Ectodermal cell (in vitro differentiated cells): ENCODE data around the gene RRBP1.

Source experiments
- H3K27ac ChIP-seq: 2 replicates; pipeline ENCODE4 v1.7.0; 2013; ENCODE audit warnings: mild to moderate bottlenecking, low read depth, low read length; ENCODE audit not compliant: insufficient read depth, poor library complexity, severe bottlenecking
- H3K27me3 ChIP-seq: 2 replicates; pipeline ENCODE4 v1.7.0; 2013; ENCODE audit warnings: mild to moderate bottlenecking, low read length; ENCODE audit not compliant: insufficient read depth, control insufficient read depth, poor library complexity, severe bottlenecking
- H3K36me3 ChIP-seq: one replicate; pipeline ENCODE4 v1.7.0; 2013; ENCODE audit warnings: low read length; ENCODE audit not compliant: control insufficient read depth, insufficient read depth
- H3K4me1 ChIP-seq: one replicate; pipeline ENCODE4 v1.7.0; 2013; ENCODE audit warnings: low read length; ENCODE audit not compliant: control insufficient read depth, insufficient read depth
- H3K4me3 ChIP-seq: 2 replicates; pipeline ENCODE4 v1.7.0; 2013; ENCODE audit warnings: low read depth, low read length, control low read depth; ENCODE audit not compliant: insufficient read depth
- H3K9me3 ChIP-seq: 2 replicates; pipeline ENCODE4 v1.7.0; 2013; ENCODE audit warnings: mild to moderate bottlenecking, low read length, moderate library complexity; ENCODE audit not compliant: control insufficient read depth
- WGBS, 2 experiments: methylation state at CpG; one replicate each; pipeline ENCODE4 v1.1.7; 2013; ENCODE audit warnings: missing lambda C conversion rate in 2 of 2; 5-methylcytosine and 5-hydroxymethylcytosine counted together

The RRBP1 gene

GRCh38 chr20:17674722-17675518 lies 7.1 kb downstream of the RRBP1 start:
- H3K4me1 ChIP-seq: peaks cover 6% of the 10 kb centered on the region
- 95 to 99% methylated on average over 9 of the region's 9 CpGs for WGBS, 2 experiments
- no peak overlapping the region for H3K27ac ChIP-seq
- no peak overlapping the region for H3K4me3 ChIP-seq
- no peaks in the 10 kb centered on the region for H3K27me3 ChIP-seq
- H3K36me3 ChIP-seq: no peaks in the 10 kb centered on the region
- no peaks in the 10 kb centered on the region for H3K9me3 ChIP-seq

GRCh38 chr20:17673084-17673483 lies 9.0 kb downstream of the RRBP1 start:
- no peak overlapping the region for H3K4me3 ChIP-seq
- H3K27ac ChIP-seq: no peak overlapping the region
- no peaks in the 10 kb centered on the region for H3K4me1 ChIP-seq
- no peaks in the 10 kb centered on the region for H3K27me3 ChIP-seq
- no peaks in the 10 kb centered on the region for H3K36me3 ChIP-seq
- H3K9me3 ChIP-seq: no peaks in the 10 kb centered on the region
- 94 to 98% methylated on average over 6 to 7 of the region's 7 CpGs for WGBS, 2 experiments

DNA sequence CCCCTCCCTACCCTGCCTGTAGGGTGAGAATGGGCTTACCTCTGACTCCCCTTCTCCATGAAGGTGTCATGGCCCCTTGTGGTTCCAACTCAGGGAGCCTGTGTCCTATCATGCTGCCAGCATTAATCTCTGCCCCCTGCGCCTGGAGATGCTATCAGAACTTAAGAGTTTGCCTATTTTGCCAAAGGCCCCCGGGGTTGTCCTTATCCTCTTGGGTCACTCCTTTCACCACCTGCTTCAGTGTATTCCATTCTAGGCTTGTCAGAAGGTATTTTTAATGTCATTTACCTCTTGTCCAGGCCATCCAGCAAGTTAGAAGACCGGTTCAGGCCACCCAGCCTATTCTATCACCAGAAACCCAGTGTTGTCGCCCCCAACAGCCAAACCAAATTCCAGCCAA lies 10.5 kb downstream of the RRBP1 start:
- no peaks in the 10 kb centered on the region for H3K9me3 ChIP-seq
- no peaks in the 10 kb centered on the region for H3K4me1 ChIP-seq
- H3K4me3 ChIP-seq: no peak overlapping the region
- no peaks in the 10 kb centered on the region for H3K27me3 ChIP-seq
- H3K36me3 ChIP-seq: no peaks in the 10 kb centered on the region
- H3K27ac ChIP-seq: no peak overlapping the region
- 82 to 85% methylated on average over 4 of the region's 4 CpGs for WGBS, 2 experiments

- Histone ChIP-seq H3K27me3 (no peaks in the 10 kb centered on the region), H3K36me3 (no peaks in the 10 kb centered on the region), H3K4me3 (no peak overlapping the region), H3K27ac (no peak overlapping the region), H3K9me3 (no peaks in the 10 kb centered on the region), H3K4me1 (no peaks in the 10 kb centered on the region)
- 83 to 93% methylated on average over 1 of the region's 1 CpG for WGBS, 2 experiments
Measured at GRCh38 chr20:17671011-17671410, 11.0 kb downstream of the RRBP1 start.

- no peaks in the 10 kb centered on the region for H3K9me3 ChIP-seq
- H3K4me1 ChIP-seq: peaks cover 1% of the 10 kb centered on the region
- no peak overlapping the region for H3K4me3 ChIP-seq
- 93 to 95% methylated on average over 12 of the region's 12 CpGs for WGBS, 2 experiments
- H3K36me3 ChIP-seq: no peaks in the 10 kb centered on the region
- H3K27ac ChIP-seq: no peak overlapping the region
- no peaks in the 10 kb centered on the region for H3K27me3 ChIP-seq
Measured at GRCh38 chr20:17669306-17669931, 12.6 kb downstream of the RRBP1 start.

DNA sequence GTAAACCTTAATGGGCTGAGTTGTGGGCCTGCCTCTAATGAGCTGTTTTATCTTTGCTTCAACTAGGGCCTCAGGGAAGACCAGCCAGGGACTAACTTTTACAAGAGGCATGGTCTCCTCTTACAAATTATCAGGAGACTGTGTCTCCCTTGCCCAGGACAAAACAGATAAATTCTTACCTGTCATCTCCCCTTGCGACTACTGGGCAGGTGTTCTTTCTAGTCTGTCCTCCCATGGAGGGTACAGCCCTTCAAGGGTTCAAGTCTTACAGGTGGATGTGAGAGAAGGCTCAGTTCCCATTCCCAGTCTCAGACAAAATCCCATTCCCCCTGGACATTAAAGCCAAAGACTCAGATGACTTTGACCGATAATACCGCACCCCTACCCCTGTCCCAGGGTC lies 13.6 kb downstream of the RRBP1 start:
- 95 to 99% methylated on average over 3 of the region's 3 CpGs for WGBS, 2 experiments
- H3K27ac ChIP-seq: no peak overlapping the region
- H3K9me3 ChIP-seq: no peaks in the 10 kb centered on the region

DNA sequence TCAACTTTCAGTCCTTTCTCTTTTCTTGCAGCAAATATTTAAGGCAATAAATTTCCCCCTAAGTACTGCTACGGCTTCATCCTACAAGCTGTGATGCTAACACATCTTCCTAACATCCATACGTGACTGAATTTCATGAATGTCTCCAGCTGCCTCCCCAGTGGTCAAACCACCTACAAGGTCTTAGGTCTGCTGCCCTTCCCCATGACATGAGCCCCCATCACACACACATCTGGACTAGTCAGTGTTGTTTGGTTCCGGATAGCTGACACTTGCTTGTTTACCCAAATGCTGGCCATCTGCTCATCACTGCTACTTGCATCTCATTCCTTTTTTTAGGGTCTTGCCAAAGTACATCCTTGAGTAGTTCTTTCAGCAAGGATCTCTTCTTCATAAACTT lies 14.6 kb downstream of the RRBP1 start:
- no peak overlapping the region for H3K27ac ChIP-seq
- no peaks in the 10 kb centered on the region for H3K9me3 ChIP-seq
- peaks cover 10% of the 10 kb centered on the region for H3K4me1 ChIP-seq
- H3K4me3 ChIP-seq: no peak overlapping the region
- H3K36me3 ChIP-seq: no peaks in the 10 kb centered on the region
- 91 to 92% methylated on average over 3 of the region's 3 CpGs for WGBS, 2 experiments
- no peaks in the 10 kb centered on the region for H3K27me3 ChIP-seq

More for the DNA sequence above, 13.6 kb downstream of the RRBP1 start:
- H3K36me3 ChIP-seq: no peaks in the 10 kb centered on the region
- no peaks in the 10 kb centered on the region for H3K27me3 ChIP-seq
- H3K4me3 ChIP-seq: no peak overlapping the region
- H3K4me1 ChIP-seq: peaks cover 6% of the 10 kb centered on the region

DNA sequence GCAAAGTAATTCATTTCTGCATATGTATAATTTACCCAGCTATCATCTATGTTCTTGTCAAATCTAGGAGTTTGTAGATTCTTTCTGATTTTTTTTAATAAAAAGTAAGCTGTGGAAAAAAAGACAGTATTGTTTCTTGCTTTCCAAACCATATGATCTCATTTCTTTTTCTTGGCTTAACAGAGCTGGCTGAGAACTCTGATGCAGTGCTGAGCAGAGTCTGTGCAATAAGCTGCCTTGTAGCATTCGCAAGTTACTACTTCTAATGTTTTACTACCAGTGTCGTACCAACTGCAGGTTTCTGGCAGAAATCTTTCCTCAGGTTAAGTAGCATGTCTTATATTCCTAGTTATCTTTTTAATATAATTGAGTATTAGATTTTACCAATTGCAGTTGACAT lies 15.6 kb downstream of the RRBP1 start:
- Histone ChIP-seq H3K27me3 (no peaks in the 10 kb centered on the region), H3K9me3 (no peaks in the 10 kb centered on the region), H3K36me3 (no peaks in the 10 kb centered on the region), H3K4me3 (no peak overlapping the region), H3K27ac (no peak overlapping the region), H3K4me1 (peaks cover 10% of the 10 kb centered on the region)
- 83 to 100% methylated on average over 2 of the region's 2 CpGs for WGBS, 2 experiments

DNA sequence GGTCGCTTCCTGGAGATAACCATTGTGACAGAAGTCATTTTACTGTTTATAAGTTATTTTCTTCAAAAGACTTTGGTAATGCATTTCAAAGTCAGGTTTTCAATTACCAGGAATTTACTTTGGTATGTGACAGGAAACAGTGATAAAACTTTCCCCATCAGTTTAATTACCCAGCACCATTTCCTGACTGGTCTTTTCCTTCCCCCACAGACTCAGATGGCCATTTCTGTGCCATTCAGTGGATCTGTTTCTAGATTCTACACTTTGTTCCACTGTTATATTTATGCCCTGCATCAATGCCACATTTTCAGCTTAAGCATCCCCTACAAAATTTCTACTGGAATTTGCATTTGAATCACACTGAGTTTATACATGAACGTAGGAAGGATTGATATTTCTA lies 16.3 kb downstream of the RRBP1 start:
- Histone ChIP-seq H3K9me3 (no peaks in the 10 kb centered on the region), H3K27me3 (no peaks in the 10 kb centered on the region), H3K4me1 (peaks cover 10% of the 10 kb centered on the region), H3K36me3 (no peaks in the 10 kb centered on the region), H3K27ac (no peak overlapping the region), H3K4me3 (no peak overlapping the region)
- 100% methylated on average over 2 of the region's 2 CpGs for WGBS, 2 experiments

DNA sequence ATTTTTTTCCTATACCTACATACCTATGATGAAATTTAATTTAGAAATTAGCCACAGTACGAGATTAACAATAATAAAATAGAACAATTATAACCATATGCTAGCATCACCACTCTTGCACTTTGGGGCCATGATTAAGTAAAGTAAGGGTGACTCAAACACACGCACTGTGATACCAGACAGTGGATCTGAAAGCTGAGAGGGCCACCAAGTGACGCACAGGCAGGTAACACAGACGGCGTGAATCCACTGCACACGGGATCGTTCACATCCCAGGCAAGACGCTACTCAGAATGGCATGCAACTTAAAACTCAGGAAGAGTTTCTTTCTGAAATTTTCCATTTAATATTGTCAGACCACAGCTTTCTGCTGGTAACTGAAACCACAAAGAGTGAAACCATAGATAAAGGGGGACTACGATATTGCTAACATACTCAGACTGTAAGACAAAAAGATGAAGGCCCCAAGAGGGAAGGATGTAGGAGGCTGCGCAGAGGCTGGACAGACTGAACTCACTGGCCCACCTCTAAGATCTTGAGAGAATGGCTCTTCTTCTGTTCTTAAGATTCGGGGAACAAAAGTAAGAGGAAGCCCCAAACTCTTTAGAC lies 17.9 kb downstream of the RRBP1 start:
- H3K4me1 ChIP-seq: peaks cover 10% of the 10 kb centered on the region
- H3K36me3 ChIP-seq: no peaks in the 10 kb centered on the region
- H3K9me3 ChIP-seq: no peaks in the 10 kb centered on the region
- H3K27ac ChIP-seq: no peak overlapping the region
- no peak overlapping the region for H3K4me3 ChIP-seq
- WGBS, 2 experiments: 95 to 96% methylated on average over 10 to 11 of the region's 11 CpGs
- H3K27me3 ChIP-seq: no peaks in the 10 kb centered on the region
